ENCODE data around the gene G6PC2.

Gene G6PC2

GRCh38 chr2:168948621-168949212 is 47.6 kb downstream of the G6PC2 start:
- peak; percentile 13 for DNase-seq (ENCODE audit: low spot score)

DNA sequence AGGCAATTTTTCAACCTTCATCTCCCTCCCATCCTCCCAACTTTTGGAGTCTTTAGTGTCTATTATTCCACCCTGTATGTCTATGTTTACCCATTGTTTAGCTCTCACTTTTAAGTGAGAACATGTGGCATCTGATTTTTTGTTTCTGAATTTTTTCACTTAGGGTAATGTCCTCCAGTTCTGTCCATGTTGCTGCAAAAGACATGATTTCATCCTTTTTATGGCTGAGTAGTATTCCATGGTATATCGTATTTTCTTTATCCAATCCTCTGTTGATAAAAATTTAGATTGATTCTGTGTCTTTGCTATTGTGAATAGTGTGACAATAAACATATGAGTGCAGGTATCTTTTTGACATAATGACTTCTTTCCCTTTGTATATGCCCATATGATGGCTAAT is 48.2 kb downstream of the G6PC2 start:
- no peak for DNase-seq (ENCODE audit: low spot score)

DNA sequence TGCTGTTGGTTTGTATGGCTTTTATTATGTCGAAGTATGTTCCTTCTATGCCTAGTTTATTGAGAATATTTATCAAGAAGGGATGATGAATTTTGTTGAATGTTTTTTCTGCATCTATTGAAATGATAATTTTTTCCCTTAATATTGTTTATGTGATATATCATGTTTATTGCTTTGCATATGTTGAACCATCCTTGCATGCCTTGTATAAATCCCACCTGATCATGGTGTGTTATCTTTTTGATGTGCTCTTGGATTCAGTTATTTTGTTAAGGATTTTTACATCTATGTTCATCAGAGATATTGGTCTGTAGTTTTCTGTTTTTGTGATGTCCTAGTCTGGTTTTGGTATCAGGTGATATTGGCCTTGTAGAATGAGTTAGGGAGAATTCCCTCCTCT is 50.8 kb downstream of the G6PC2 start:
- DNase-seq (ENCODE audit: low spot score), result no peak

DNA sequence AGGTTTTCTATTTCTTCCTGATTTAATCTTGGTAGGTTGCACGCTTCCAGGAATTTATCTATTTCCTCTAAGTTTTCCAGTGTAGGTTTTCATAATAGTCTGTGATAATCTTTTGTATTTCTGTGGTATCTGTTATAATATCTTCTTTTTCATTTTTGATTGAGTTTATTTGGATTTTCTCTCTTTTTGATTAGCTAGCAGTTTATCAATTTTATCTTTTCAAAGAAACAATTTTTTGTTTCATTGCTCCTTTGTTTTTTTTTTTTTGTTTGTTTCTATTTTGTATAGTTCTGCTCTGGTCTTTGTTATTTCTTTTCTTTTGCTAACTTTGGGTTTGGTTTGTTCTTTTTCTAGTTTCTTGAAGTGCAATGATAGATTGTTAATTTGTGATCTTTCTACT is 51.3 kb downstream of the G6PC2 start:
- DNase-seq (ENCODE audit: low spot score), result no peak

- no peak for DNase-seq (ENCODE audit: low spot score)
These were observed 53.2 kb downstream of the G6PC2 start for GRCh38 chr2:168954256-168954655.

DNA sequence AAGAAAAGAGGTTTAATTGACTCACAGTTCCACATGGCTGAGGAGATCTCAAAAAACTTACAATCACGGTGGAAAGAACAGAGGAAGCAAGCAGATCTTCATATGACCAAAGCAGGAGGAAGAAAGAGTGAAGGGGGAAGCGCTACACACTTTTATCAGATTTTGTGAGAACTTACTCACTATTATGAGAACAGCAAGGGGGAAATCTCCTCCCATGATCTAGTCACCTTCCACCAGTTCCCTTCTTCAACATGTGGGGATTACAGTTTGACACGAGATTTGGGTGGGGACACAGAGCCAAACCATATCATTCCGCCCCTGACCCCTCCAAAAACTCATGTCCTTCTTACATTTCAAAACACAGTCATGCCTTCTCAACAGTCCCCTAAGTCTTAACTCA is 54.2 kb downstream of the G6PC2 start:
- DNase-seq (ENCODE audit: low spot score), result no peak

DNA sequence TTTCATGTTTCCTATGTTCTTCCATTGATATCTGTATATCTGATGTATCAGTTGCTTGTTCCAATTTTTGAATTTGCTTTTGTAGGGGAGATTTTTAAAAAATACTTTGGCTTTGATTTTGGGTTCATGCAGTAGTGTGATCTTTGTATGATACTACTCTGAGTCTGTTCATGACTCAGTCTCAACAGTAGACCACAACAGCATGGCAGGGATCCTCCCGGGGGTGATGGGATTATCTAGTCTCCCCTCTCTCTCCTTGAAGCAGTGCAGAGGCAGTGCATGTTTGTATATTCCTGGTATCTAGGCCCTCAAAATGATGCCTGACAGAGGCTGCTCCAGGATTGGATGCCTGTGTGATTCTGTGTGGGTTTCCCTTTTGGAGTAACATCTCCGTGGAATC is 55.3 kb downstream of the G6PC2 start:
- DNase-seq (ENCODE audit: low spot score), result no peak

Data from HuH-7.5 (cell line).